Uterus (tissue), 2 donors: ENCODE measurements around the gene TNFAIP8L3.

Experiments
- POLR2A ChIP-seq, 2 donors: fragments of 450-650 bp; IDR thresholded peaks; one replicate each; pipeline ENCODE4 v1.6.1; 2016; ENCODE audit warnings: antibody characterized with exemption in 2 of 2, mild to moderate bottlenecking in 1 of 2, moderate library complexity in 1 of 2
- TF ChIP-seq, protein P1 (sequence below), 4 experiments: fragments of 200-600 bp in 2 of 4; fragments of 450-650 bp in 2 of 4; sonication (generic) in 2 of 4; IDR thresholded peaks; one replicate each; pipeline ENCODE4 v1.5.1; 2016 to 2019; ENCODE audit warnings: antibody characterized with exemption in 4 of 4, mild to moderate bottlenecking in 2 of 4, moderate library complexity in 1 of 4

DNA sequence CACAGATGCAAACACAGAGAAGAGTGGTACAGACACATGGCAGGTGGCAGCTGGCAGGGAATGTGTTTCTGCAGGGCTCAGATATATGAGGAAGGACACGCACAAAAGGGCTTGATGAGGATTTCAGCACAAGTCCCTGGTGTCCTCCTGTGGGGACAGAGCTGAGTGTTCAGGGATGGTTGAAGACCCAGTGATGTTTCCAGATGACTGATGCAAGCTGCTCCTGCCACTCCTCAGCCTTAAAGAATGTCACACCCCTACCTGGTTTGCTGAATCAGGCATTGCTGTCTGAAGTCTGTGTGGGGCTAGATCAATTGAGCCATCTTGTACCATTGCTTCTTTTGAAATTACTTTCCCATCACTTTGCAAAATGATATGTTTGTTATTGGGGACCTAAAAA is 40.2 kb downstream of the TNFAIP8L3 start:
- TF ChIP-seq POLR2A (IDR thresholded peaks at IDR 0.05) = no peak
- TF ChIP-seq, protein P1, sequence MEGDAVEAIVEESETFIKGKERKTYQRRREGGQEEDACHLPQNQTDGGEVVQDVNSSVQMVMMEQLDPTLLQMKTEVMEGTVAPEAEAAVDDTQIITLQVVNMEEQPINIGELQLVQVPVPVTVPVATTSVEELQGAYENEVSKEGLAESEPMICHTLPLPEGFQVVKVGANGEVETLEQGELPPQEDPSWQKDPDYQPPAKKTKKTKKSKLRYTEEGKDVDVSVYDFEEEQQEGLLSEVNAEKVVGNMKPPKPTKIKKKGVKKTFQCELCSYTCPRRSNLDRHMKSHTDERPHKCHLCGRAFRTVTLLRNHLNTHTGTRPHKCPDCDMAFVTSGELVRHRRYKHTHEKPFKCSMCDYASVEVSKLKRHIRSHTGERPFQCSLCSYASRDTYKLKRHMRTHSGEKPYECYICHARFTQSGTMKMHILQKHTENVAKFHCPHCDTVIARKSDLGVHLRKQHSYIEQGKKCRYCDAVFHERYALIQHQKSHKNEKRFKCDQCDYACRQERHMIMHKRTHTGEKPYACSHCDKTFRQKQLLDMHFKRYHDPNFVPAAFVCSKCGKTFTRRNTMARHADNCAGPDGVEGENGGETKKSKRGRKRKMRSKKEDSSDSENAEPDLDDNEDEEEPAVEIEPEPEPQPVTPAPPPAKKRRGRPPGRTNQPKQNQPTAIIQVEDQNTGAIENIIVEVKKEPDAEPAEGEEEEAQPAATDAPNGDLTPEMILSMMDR (IDR thresholded peaks at IDR 0.05) = no peak
